PFSK-1 (cell line): Measurements from ENCODE around the gene APCDD1.

ENCODE experiments used
- POLR2AphosphoS5 ChIP-seq: IDR thresholded peaks from 2 replicates; pipeline ENCODE4 v1.6.1; 2012; ENCODE audit warnings: low read depth, mild to moderate bottlenecking, control low read depth, low read length, moderate library complexity
- SIN3A ChIP-seq: IDR thresholded peaks from 2 replicates; pipeline ENCODE4 v1.6.1; 2012; ENCODE audit warnings: mild to moderate bottlenecking, low read length, moderate library complexity, borderline replicate concordance; ENCODE audit not compliant: insufficient read depth
- TF ChIP-seq, protein P1 (sequence below), 2 experiments: IDR thresholded peaks; 2 replicates each; pipeline versions ENCODE4 v1.6.1 to v1.8.0; 2011 to 2012; ENCODE audit warnings: low read depth in 2 of 2, low read length in 2 of 2, control low read depth in 1 of 2, inconsistent platforms in 1 of 2, mild to moderate bottlenecking in 1 of 2, moderate library complexity in 1 of 2; ENCODE audit not compliant: insufficient read depth in 1 of 2

DNA sequence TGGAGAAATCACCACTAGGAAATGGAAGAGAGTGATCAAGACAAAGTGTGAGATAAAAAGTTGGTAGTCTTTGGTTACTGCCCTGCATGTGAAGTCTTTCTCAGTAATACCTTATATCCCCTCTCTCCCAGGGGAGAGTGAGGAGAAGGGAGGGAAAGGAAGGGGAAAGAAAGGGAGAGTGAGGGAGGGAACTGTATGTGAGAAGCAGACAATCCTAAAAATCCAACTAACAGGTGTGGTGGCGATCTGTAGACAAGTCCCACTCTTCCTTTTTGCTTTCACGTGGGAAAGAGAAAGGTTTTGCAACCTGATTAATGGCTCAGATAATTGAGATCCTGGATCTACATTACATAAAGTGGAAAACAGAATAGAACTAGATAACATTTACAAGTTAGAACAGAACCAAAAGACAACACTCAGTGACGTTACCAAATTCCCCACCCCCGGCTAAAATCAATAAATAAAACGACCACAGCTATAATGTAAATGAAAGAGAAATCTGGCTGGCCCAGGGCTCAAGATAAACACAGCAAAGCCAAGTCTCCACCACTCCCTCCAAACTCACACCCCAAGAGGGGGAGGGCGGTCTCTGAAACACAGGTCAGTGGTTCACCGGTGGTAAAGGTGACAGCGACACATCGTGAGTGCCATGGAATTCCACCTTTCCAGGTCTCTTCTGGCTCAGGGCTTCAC lies 10.0 kb upstream of the APCDD1 start:
- TF ChIP-seq POLR2AphosphoS5 (no peak), SIN3A (no peak)
- TF ChIP-seq, protein P1, sequence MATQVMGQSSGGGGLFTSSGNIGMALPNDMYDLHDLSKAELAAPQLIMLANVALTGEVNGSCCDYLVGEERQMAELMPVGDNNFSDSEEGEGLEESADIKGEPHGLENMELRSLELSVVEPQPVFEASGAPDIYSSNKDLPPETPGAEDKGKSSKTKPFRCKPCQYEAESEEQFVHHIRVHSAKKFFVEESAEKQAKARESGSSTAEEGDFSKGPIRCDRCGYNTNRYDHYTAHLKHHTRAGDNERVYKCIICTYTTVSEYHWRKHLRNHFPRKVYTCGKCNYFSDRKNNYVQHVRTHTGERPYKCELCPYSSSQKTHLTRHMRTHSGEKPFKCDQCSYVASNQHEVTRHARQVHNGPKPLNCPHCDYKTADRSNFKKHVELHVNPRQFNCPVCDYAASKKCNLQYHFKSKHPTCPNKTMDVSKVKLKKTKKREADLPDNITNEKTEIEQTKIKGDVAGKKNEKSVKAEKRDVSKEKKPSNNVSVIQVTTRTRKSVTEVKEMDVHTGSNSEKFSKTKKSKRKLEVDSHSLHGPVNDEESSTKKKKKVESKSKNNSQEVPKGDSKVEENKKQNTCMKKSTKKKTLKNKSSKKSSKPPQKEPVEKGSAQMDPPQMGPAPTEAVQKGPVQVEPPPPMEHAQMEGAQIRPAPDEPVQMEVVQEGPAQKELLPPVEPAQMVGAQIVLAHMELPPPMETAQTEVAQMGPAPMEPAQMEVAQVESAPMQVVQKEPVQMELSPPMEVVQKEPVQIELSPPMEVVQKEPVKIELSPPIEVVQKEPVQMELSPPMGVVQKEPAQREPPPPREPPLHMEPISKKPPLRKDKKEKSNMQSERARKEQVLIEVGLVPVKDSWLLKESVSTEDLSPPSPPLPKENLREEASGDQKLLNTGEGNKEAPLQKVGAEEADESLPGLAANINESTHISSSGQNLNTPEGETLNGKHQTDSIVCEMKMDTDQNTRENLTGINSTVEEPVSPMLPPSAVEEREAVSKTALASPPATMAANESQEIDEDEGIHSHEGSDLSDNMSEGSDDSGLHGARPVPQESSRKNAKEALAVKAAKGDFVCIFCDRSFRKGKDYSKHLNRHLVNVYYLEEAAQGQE (IDR thresholded peaks at IDR 0.05; ENCODE audit: insufficient read depth in 1 of 2, low read depth in 2 of 2, low read length in 2 of 2): no peak
